Measurements from ENCODE around the gene SPTSSB. TPM values are rescaled to one million over a fixed set of nuclear protein-coding genes. Genes with fewer than 3 reads are reported as not detected.

Gene SPTSSB
- total RNA-seq, 1 experiment from 2014 or later = 3.7 TPM

DNA sequence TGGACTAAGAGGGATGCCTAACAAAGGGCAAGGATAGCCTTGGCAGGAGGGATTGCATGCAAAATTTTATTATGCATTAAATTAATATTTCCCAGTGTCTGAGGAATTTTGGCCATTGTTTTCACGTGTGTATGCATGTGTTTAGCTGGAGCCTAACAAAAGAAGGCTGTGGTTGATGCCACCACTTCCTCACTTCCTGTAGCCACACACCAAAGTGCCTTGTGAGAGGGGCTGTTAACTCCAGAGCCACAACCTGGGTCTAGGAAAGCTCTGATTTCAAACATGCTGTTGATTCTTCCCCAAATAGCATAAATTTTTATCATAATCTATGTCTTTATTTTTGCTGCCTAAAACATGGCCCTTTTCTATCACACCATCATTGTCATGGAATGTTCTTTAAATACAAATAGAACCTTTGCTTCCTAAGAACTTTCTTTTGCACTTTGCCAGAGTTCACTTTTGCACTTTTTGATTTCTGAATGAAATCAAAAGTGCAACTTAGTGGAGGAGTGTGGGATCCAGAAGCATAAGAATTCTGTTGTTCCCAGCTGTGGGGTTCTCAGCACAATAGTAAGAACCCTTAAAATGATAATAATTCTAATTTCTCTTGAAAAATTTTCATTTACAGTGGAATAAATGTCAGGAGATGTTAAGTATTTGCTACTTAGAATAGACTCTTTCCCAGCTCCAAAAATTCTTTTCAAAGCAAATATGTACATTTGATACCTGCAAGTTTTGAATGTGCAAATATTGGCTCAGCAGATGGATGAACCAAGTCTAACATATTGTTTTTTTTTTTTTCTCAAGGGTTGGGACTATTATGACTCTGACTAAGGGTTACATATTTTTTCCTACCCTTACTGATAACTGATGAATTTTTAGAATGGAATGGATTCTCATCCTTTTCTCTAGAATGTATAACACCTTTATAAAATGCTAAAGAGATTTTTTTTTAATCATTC lies 35.6 kb upstream of the SPTSSB start:
- BruUV-seq (replicated peaks) = no TSS peak
- ATAC-seq = no peak
- in situ Hi-C loops (cut with HindIII; ENCODE audit: low pct_unique_long_range_greater_than_20kb, low sequenced_read_pairs) (no loop called here), intact Hi-C loops (cut with micrococcal nuclease; ENCODE audit: unreplicated experiment) (no loop called here)
- Histone ChIP-seq H3K27me3 (ENCODE audit: control insufficient read depth, insufficient read depth, low read length) (no peaks in the 10 kb centered on the region), H3K9me3 (ENCODE audit: control insufficient read depth, insufficient read depth, low read depth, low read length) (no peaks in the 10 kb centered on the region), H3K4me3 (ENCODE audit: low read depth in 2 of 2, low read length in 2 of 2) (no peak overlapping the region), H3K4me1 (ENCODE audit: control insufficient read depth, insufficient read depth, low read length) (peaks cover 6% of the 10 kb centered on the region; the same call in 1 of the 2 replicates), H3K27ac (ENCODE audit: low read length) (no peak overlapping the region), H3K36me3 (ENCODE audit: control insufficient read depth, insufficient read depth, low read length) (no peaks in the 10 kb centered on the region)
- DNase-seq (ENCODE audit: low read depth, low spot score) = no peak
- CTCF ChIA-PET = no interaction called here
- TF ChIP-seq, protein P1, sequence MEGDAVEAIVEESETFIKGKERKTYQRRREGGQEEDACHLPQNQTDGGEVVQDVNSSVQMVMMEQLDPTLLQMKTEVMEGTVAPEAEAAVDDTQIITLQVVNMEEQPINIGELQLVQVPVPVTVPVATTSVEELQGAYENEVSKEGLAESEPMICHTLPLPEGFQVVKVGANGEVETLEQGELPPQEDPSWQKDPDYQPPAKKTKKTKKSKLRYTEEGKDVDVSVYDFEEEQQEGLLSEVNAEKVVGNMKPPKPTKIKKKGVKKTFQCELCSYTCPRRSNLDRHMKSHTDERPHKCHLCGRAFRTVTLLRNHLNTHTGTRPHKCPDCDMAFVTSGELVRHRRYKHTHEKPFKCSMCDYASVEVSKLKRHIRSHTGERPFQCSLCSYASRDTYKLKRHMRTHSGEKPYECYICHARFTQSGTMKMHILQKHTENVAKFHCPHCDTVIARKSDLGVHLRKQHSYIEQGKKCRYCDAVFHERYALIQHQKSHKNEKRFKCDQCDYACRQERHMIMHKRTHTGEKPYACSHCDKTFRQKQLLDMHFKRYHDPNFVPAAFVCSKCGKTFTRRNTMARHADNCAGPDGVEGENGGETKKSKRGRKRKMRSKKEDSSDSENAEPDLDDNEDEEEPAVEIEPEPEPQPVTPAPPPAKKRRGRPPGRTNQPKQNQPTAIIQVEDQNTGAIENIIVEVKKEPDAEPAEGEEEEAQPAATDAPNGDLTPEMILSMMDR (IDR thresholded peaks at IDR 0.05) = no peak
- no peak for TF ChIP-seq POLR2AphosphoS5 (IDR thresholded peaks at IDR 0.05; ENCODE audit: low read depth, low read length)
- POLR2A ChIA-PET = no interaction called here

DNA sequence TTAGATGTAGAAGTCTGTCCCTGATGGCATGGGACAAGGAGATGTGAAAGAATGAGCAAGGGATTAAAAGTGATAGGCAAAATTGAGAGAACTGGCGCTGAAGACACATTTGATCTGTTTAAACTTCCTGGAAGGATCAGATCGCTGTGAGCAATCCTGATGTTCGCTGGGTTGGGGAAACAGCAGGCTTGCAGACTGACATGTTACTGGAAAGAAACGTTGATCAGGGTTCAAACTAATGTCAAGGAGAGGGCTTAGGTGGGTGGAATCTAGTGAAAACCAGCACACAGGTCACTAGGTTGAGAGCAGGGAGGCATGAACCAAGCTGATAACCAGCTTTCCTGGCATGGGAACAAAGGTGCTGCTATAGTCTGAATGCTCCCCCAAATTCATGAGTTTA lies 34.5 kb upstream of the SPTSSB start:
- Histone ChIP-seq H3K27ac (ENCODE audit: low read length) (no peak overlapping the region), H3K9me3 (ENCODE audit: control insufficient read depth, insufficient read depth, low read depth, low read length) (no peaks in the 10 kb centered on the region), H3K4me3 (ENCODE audit: low read depth in 2 of 2, low read length in 2 of 2) (no peak overlapping the region), H3K27me3 (ENCODE audit: control insufficient read depth, insufficient read depth, low read length) (no peaks in the 10 kb centered on the region), H3K36me3 (ENCODE audit: control insufficient read depth, insufficient read depth, low read length) (no peaks in the 10 kb centered on the region), H3K4me1 (ENCODE audit: control insufficient read depth, insufficient read depth, low read length) (0 out of 2 replicates have a peak, but pooled peaks cover 6% of the 10 kb centered on the region)
- intact Hi-C loops (cut with micrococcal nuclease; ENCODE audit: unreplicated experiment) (no loop called here), in situ Hi-C loops (cut with HindIII; ENCODE audit: low pct_unique_long_range_greater_than_20kb, low sequenced_read_pairs) (no loop called here)
- ChIA-PET POLR2A (no interaction called here), CTCF (no interaction called here)
- TF ChIP-seq, protein P1 (IDR thresholded peaks at IDR 0.05) = no peak
- TF ChIP-seq POLR2AphosphoS5 (IDR thresholded peaks at IDR 0.05; ENCODE audit: low read depth, low read length) (no peak), TCF7L2 (IDR thresholded peaks at IDR 0.05; ENCODE audit: low read depth, low read length) (no peak), SIN3A (IDR thresholded peaks at IDR 0.05; ENCODE audit: borderline replicate concordance, insufficient read depth, low read depth, low read length) (no peak)
- TF ChIP-seq, protein P2, sequence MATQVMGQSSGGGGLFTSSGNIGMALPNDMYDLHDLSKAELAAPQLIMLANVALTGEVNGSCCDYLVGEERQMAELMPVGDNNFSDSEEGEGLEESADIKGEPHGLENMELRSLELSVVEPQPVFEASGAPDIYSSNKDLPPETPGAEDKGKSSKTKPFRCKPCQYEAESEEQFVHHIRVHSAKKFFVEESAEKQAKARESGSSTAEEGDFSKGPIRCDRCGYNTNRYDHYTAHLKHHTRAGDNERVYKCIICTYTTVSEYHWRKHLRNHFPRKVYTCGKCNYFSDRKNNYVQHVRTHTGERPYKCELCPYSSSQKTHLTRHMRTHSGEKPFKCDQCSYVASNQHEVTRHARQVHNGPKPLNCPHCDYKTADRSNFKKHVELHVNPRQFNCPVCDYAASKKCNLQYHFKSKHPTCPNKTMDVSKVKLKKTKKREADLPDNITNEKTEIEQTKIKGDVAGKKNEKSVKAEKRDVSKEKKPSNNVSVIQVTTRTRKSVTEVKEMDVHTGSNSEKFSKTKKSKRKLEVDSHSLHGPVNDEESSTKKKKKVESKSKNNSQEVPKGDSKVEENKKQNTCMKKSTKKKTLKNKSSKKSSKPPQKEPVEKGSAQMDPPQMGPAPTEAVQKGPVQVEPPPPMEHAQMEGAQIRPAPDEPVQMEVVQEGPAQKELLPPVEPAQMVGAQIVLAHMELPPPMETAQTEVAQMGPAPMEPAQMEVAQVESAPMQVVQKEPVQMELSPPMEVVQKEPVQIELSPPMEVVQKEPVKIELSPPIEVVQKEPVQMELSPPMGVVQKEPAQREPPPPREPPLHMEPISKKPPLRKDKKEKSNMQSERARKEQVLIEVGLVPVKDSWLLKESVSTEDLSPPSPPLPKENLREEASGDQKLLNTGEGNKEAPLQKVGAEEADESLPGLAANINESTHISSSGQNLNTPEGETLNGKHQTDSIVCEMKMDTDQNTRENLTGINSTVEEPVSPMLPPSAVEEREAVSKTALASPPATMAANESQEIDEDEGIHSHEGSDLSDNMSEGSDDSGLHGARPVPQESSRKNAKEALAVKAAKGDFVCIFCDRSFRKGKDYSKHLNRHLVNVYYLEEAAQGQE (IDR thresholded peaks at IDR 0.05; ENCODE audit: insufficient read depth in 1 of 2, low read depth in 2 of 2, low read length in 1 of 2) = no peak
- no peak for ATAC-seq
- no peak for DNase-seq (ENCODE audit: low read depth, low spot score)
- no TSS peak for BruUV-seq (replicated peaks)

Data from Panc1 (cell line).